Kidney tubule cell (primary cell): Measurements from ENCODE around the gene ALAS1.
A peak's percentile ranks its signal among the peaks of the same experiment; 100 is the strongest.

ENCODE experiments used
- DNase-seq: peaks from one replicate; pipeline ENCODE4 v3.0.0-alpha.2; 2018; ENCODE audit warnings: low spot score

Gene ALAS1

GRCh38 chr3:52221141-52221562 is 23.2 kb downstream of the ALAS1 start:
- no peak for DNase-seq

- no peak for DNase-seq
Observed at GRCh38 chr3:52221563-52222318, 23.8 kb downstream of the ALAS1 start.

- no peak for DNase-seq
Observed at GRCh38 chr3:52222319-52223221, 24.6 kb downstream of the ALAS1 start.

GRCh38 chr3:52223449-52224408 is 25.8 kb downstream of the ALAS1 start:
- no peak for DNase-seq

- DNase-seq = no peak
Observed at GRCh38 chr3:52225452-52226228, 27.7 kb downstream of the ALAS1 start, which contains the start of gene TLR9. Gene TLR9 (minus strand): TSS chr3:52225645. CDS start chr3:52225529, 116 bp downstream.

GRCh38 chr3:52226229-52226817 is 28.4 kb downstream of the ALAS1 start:
- DNase-seq = no peak

GRCh38 chr3:52227117-52227516 is 29.2 kb downstream of the ALAS1 start:
- DNase-seq = no peak

- no peak for DNase-seq
Observed at GRCh38 chr3:52227766-52228165, 29.8 kb downstream of the ALAS1 start.

- no peak for DNase-seq
Observed at GRCh38 chr3:52228266-52228665, 30.3 kb downstream of the ALAS1 start.

- DNase-seq = no peak
Observed at GRCh38 chr3:52228751-52229291, 30.9 kb downstream of the ALAS1 start.

GRCh38 chr3:52229656-52230055 is 31.7 kb downstream of the ALAS1 start:
- DNase-seq = no peak

- no peak for DNase-seq
Observed at GRCh38 chr3:52230461-52230860, 32.5 kb downstream of the ALAS1 start.

- no peak for DNase-seq
Observed at GRCh38 chr3:52230889-52231499, 33.0 kb downstream of the ALAS1 start.

- DNase-seq = peak; percentile 72
Observed at GRCh38 chr3:52231502-52232278, 33.7 kb downstream of the ALAS1 start.

- DNase-seq = no peak
Observed at GRCh38 chr3:52232279-52233107, 34.5 kb downstream of the ALAS1 start.

GRCh38 chr3:52233108-52233591 is 35.2 kb downstream of the ALAS1 start:
- DNase-seq = no peak

- no peak for DNase-seq
Observed at GRCh38 chr3:52233968-52234367, 36.0 kb downstream of the ALAS1 start.
